ENCODE data around the gene CD40.
A peak's percentile ranks its signal among the peaks of the same experiment; 100 is the strongest.

The CD40 gene

GRCh38 chr20:46123482-46124245 is 5.5 kb downstream of the CD40 start:
- DNase-seq, result no peak

GRCh38 chr20:46126440-46127056 is 8.4 kb downstream of the CD40 start:
- no peak for DNase-seq

GRCh38 chr20:46127396-46128010 is 9.4 kb downstream of the CD40 start:
- no peak for DNase-seq

- peak; percentile 20 for DNase-seq
Observed at GRCh38 chr20:46128310-46129151, 10.4 kb downstream of the CD40 start.

GRCh38 chr20:46129955-46130481 is 11.9 kb downstream of the CD40 start:
- peak; percentile 74 for DNase-seq

- peak; percentile 81 for DNase-seq
Observed at GRCh38 chr20:46130534-46130933, 12.4 kb downstream of the CD40 start.

- no peak for DNase-seq
Observed at GRCh38 chr20:46131396-46131795, 13.3 kb downstream of the CD40 start.

- peak; percentile 74 for DNase-seq
Observed at GRCh38 chr20:46132705-46133120, 14.6 kb downstream of the CD40 start.

- no peak for DNase-seq
Observed at GRCh38 chr20:46133886-46134654, 16.0 kb downstream of the CD40 start.

- DNase-seq, result no peak
Observed at GRCh38 chr20:46134716-46135115, 16.6 kb downstream of the CD40 start.

- DNase-seq, result no peak
Observed at GRCh38 chr20:46135856-46136633, 17.9 kb downstream of the CD40 start.

GRCh38 chr20:46137816-46138215 is 19.7 kb downstream of the CD40 start:
- no peak for DNase-seq

GRCh38 chr20:46139266-46139889 is 21.3 kb downstream of the CD40 start:
- DNase-seq, result no peak

GRCh38 chr20:46139908-46140482 is 21.9 kb downstream of the CD40 start:
- peak; percentile 88 for DNase-seq

- DNase-seq, result no peak
Observed at GRCh38 chr20:46142124-46142523, 24.0 kb downstream of the CD40 start.

GRCh38 chr20:46144432-46145025 is 26.4 kb downstream of the CD40 start:
- DNase-seq, result no peak

- no peak for DNase-seq
Observed at GRCh38 chr20:46145713-46146112, 27.6 kb downstream of the CD40 start.

GRCh38 chr20:46148313-46149208 is 30.4 kb downstream of the CD40 start:
- DNase-seq, result no peak

- no peak for DNase-seq
Observed at GRCh38 chr20:46150943-46151342, 32.8 kb downstream of the CD40 start.
